OCI-LY7 (cell line): ENCODE data around the gene SEMA4D. TPM values are rescaled to one million over a fixed set of nuclear protein-coding genes. Genes with fewer than 3 reads are reported as not detected.

Source experiments
- BruUV-seq: library from RNA; stranded (reverse); fragments of 400-500 nt; replicated peaks from 2 replicates; lab custom pipeline; 2021; lab: Mats Ljungman, UMichigan
- CTCF ChIA-PET: fragments of 300-600 bp; sonication (Branson Sonifier 250); formaldehyde crosslinking; loops from one replicate; lab custom pipeline; 2022; ENCODE audit warnings: antibody characterized with exemption; ENCODE audit not compliant: unreplicated experiment; lab: Charles Lee
- POLR2A ChIA-PET: fragments of 300-600 bp; sonication (Branson Sonifier 250); formaldehyde crosslinking; loops from one replicate; lab custom pipeline; 2022; ENCODE audit warnings: antibody characterized with exemption; lab: Charles Lee
- DNase-seq: peaks from one replicate; pipeline ENCODE4 v3.0.0-alpha.2; 2015; ENCODE audit warnings: low spot score
- H2AFZ ChIP-seq: fragments of 200-600 bp; sonication (generic), shearing (Covaris generic); 2 replicates; pipeline ENCODE4 v1.6.1; 2014; ENCODE audit warnings: mild to moderate bottlenecking, antibody characterized with exemption, low read length, moderate library complexity
- H3K27ac ChIP-seq: fragments of 200-600 bp; sonication (generic); 2 replicates; pipeline ENCODE4 v1.5.1; 2014; ENCODE audit warnings: mixed run types, low read depth, mild to moderate bottlenecking, moderate library complexity, low read length, inconsistent platforms; ENCODE audit not compliant: poor library complexity, severe bottlenecking
- H3K36me3 ChIP-seq: fragments of 200-600 bp; sonication (generic); 2 replicates; pipeline ENCODE4 v1.6.1; 2014; ENCODE audit warnings: mild to moderate bottlenecking, antibody characterized with exemption, low read length, moderate library complexity, mixed read lengths; ENCODE audit not compliant: insufficient read depth
- H3K4me1 ChIP-seq: fragments of 200-600 bp; sonication (generic); 2 replicates; pipeline ENCODE4 v1.5.1; 2014; ENCODE audit warnings: mild to moderate bottlenecking, low read length; ENCODE audit not compliant: insufficient read depth, poor library complexity, severe bottlenecking
- H3K4me2 ChIP-seq: fragments of 200-600 bp; sonication (generic); 2 replicates; pipeline ENCODE4 v1.6.1; 2014; ENCODE audit warnings: mild to moderate bottlenecking, low read length
- H3K4me3 ChIP-seq: fragments of 200-600 bp; sonication (generic); 2 replicates; pipeline ENCODE4 v1.5.1; 2014; ENCODE audit warnings: mild to moderate bottlenecking, low read depth, low read length; ENCODE audit not compliant: poor library complexity, severe bottlenecking
- H3K79me2 ChIP-seq: fragments of 200-600 bp; sonication (generic); 2 replicates; pipeline ENCODE4 v1.6.1; 2016; ENCODE audit warnings: low read depth, mild to moderate bottlenecking, low read length, moderate library complexity, mixed read lengths; ENCODE audit not compliant: insufficient read depth
- H3K9me2 ChIP-seq: fragments of 200-600 bp; sonication (generic); 2 replicates; pipeline ENCODE4 v1.6.1; 2016; ENCODE audit warnings: mild to moderate bottlenecking, low read length, mixed read lengths; ENCODE audit not compliant: insufficient read depth
- H3K9me3 ChIP-seq: fragments of 200-600 bp; sonication (generic); 2 replicates; pipeline ENCODE4 v1.6.1; 2014; ENCODE audit warnings: mild to moderate bottlenecking, mixed run types, low read length, mixed read lengths
- H4K20me1 ChIP-seq: fragments of 200-600 bp; sonication (generic); 2 replicates; pipeline ENCODE4 v1.6.1; 2014; ENCODE audit warnings: mild to moderate bottlenecking, antibody characterized with exemption, low read length, moderate library complexity, mixed read lengths; ENCODE audit not compliant: insufficient read depth
- CTCF ChIP-seq: fragments of 200-600 bp; sonication (generic); conservative IDR thresholded peaks from 2 replicates; pipeline ENCODE4 v1.5.1; 2014; ENCODE audit warnings: mild to moderate bottlenecking, antibody characterized with exemption, low read length, moderate library complexity, mixed read lengths
- EZH2phosphoT487 ChIP-seq: fragments of 200-600 bp; sonication (generic); IDR thresholded peaks from 2 replicates; pipeline ENCODE4 v1.6.1; 2018; ENCODE audit warnings: low read depth, borderline replicate concordance, mild to moderate bottlenecking, mixed run types, antibody characterized with exemption, low read length, moderate library complexity, mixed read lengths
- intact Hi-C: fragments of 100-400 bp; cut with micrococcal nuclease; formaldehyde crosslinking; loops from one replicate; pipeline ENCODE4 v1.10.0; 2022; ENCODE audit not compliant: unreplicated experiment
- total RNA-seq, 2 experiments: library from RNA; depleted of rRNA in 1 of 2; stranded (reverse); fragments of >200 nt in 1 of 2; shearing (Covaris generic) in 1 of 2; gene quantifications; 2 replicates each; pipeline ENCODE4 v1.2.3, GENCODE V29; 2014 to 2022

The SEMA4D gene
- total RNA-seq, 2 experiments from 2014 or later: 28.5 to 60.5 TPM

GRCh38 chr9:89418882-89419640 lies 78.9 kb downstream of the SEMA4D start:
- CTCF ChIA-PET: interaction anchor here (1.2 kb wide), 1 partner anchor 11 kb away, joined by 4 read pairs; no protein-coding TSS in a partner anchor
- TF ChIP-seq EZH2phosphoT487: no peak
- TF ChIP-seq CTCF: no peak
- Histone ChIP-seq H3K36me3 (peaks cover 7% of the 10 kb centered on the region; the same call in 1 of the 2 replicates), H2AFZ (no peak overlapping the region), H3K9me2 (no peaks in the 10 kb centered on the region), H3K9me3 (no peaks in the 10 kb centered on the region), H3K4me2 (peak overlapping the region; percentile 58), H4K20me1 (no peaks in the 10 kb centered on the region), H3K4me1 (peaks cover 23% of the 10 kb centered on the region), H3K79me2 (no peaks in the 10 kb centered on the region), H3K27ac (peak overlapping the region; percentile 40), H3K4me3 (peak overlapping the region; percentile 42)
- peak; percentile 78 for DNase-seq
- no TSS peak for BruUV-seq
- POLR2A ChIA-PET: interaction anchor here (0.9 to 1.3 kb wide), 2 partner anchors 13 to 22 kb away, joined by 3 to 4 read pairs; no protein-coding TSS in a partner anchor
- intact Hi-C loops: no loop called here

GRCh38 chr9:89418474-89418845 lies 79.5 kb downstream of the SEMA4D start:
- POLR2A ChIA-PET: interaction anchor here (1.3 to 1.8 kb wide), 2 partner anchors 10 to 13 kb away, joined by 4 to 8 read pairs; no protein-coding TSS in a partner anchor

More at GRCh38 chr9:89418474-89418845, 79.5 kb downstream of the SEMA4D start:
- peak overlapping the region; percentile 58 for H3K4me2 ChIP-seq
- DNase-seq: no peak
- intact Hi-C loops: no loop called here
- CTCF ChIA-PET: interaction anchor here (1.2 kb wide), 1 partner anchor 10 kb away, joined by 4 read pairs; no protein-coding TSS in a partner anchor
- peak overlapping the region; percentile 42 for H3K4me3 ChIP-seq
- no peaks in the 10 kb centered on the region for H3K9me3 ChIP-seq
- H3K27ac ChIP-seq: peak overlapping the region; percentile 25
- no peaks in the 10 kb centered on the region for H3K79me2 ChIP-seq
- H4K20me1 ChIP-seq: no peaks in the 10 kb centered on the region
- peaks cover 7% of the 10 kb centered on the region; the same call in 1 of the 2 replicates for H3K36me3 ChIP-seq
- no peak for TF ChIP-seq CTCF
- TF ChIP-seq EZH2phosphoT487: no peak
- H2AFZ ChIP-seq: peak overlapping the region; percentile 1; the same call in 1 of the 2 replicates
- H3K9me2 ChIP-seq: no peaks in the 10 kb centered on the region
- H3K4me1 ChIP-seq: peaks cover 23% of the 10 kb centered on the region
- no TSS peak for BruUV-seq
